A549 treated with RU486 at 1 μM for 4 hours (cell line): Measurements from ENCODE around the gene NBPF10. TPM values are rescaled to one million over a fixed set of nuclear protein-coding genes. Genes with fewer than 3 reads are reported as not detected.

Experiments used
- total RNA-seq: library from RNA; stranded (reverse); fragments of 200-300 nt; extraction: Qiagen RNA extraction; gene quantifications from 5 replicates; pipeline ENCODE4 v1.2.3, GENCODE V29; 2022; ENCODE audit warnings: low read depth

NBPF10 gene, protein sequence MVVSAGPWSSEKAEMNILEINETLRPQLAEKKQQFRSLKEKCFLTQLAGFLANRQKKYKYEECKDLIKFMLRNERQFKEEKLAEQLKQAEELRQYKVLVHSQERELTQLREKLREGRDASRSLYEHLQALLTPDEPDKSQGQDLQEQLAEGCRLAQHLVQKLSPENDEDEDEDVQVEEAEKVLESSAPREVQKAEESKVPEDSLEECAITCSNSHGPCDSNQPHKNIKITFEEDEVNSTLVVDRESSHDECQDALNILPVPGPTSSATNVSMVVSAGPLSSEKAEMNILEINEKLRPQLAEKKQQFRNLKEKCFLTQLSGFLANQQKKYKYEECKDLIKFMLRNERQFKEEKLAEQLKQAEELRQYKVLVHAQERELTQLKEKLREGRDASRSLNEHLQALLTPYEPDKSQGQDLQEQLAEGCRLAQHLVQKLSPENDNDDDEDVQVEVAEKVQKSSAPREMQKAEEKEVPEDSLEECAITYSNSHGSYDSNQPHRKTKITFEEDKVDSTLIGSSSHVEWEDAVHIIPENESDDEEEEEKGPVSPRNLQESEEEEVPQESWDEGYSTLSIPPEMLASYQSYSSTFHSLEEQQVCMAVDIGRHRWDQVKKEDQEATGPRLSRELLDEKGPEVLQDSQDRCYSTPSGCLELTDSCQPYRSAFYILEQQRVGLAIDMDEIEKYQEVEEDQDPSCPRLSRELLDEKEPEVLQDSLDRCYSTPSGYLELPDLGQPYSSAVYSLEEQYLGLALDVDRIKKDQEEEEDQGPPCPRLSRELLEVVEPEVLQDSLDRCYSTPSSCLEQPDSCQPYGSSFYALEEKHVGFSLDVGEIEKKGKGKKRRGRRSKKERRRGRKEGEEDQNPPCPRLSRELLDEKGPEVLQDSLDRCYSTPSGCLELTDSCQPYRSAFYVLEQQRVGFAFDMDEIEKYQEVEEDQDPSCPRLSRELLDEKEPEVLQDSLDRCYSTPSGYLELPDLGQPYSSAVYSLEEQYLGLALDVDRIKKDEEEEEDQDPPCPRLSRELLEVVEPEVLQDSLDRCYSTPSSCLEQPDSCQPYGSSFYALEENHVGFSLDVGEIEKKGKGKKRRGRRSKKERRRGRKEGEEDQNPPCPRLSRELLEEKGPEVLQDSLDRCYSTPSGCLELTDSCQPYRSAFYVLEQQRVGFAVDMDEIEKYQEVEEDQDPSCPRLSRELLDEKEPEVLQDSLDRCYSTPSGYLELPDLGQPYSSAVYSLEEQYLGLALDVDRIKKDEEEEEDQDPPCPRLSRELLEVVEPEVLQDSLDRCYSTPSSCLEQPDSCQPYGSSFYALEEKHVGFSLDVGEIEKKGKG (N-terminal part only)
- 0.43 to 0.60 TPM (median 0.54 TPM) in 5 replicates for total RNA-seq

DNA sequence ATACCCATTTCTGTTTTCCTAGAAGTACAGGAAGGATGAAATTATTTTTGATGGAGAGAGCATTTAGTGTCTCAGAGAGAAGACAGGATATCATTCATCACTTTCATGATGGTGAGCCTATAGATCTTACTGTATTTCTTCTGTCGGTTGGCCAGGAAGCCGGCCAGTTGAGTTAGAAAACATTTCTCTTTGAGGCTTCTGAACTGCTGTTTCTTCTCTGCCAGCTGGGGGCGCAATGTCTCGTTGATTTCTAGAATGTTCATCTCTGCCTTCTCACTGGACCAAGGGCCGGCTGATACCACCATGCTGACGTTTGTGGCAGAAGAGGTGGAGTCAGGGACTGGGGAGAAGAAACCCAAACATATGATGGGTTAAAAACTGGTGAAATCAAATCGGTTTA is at the start of gene NBPF10:
Gene NBPF10 (minus strand): TSS at position 340 of the 400 bp plus-strand sequence. CDS start 35 bp downstream, at position 305.

Other genes with a start within 250 kb of the NBPF10 start
- gene ITGA10, start 234.8 kb downstream of the NBPF10 start, total RNA-seq, result 0.08 to 0.38 TPM (median 0.21 TPM) in 5 replicates
- 16.5 to 26.1 TPM (median 24.3 TPM) in 5 replicates for gene PEX11B, start 226.1 kb downstream of the NBPF10 start, total RNA-seq
- 195 to 245 TPM (median 215 TPM) in 5 replicates for gene RBM8A, start 217.3 kb downstream of the NBPF10 start, total RNA-seq
- 6.4 to 10.2 TPM (median 8.5 TPM) in 5 replicates for gene LIX1L, start 186.8 kb downstream of the NBPF10 start, total RNA-seq
- gene ANKRD34A, start 180.2 kb downstream of the NBPF10 start, total RNA-seq, result 0.07 to 0.28 TPM (median 0.23 TPM) in 5 replicates
- gene POLR3GL, start 180.1 kb downstream of the NBPF10 start, total RNA-seq, result 9.5 to 10.9 TPM (median 10.3 TPM) in 5 replicates
- 0.07 to 0.24 TPM (median 0.16 TPM) in 4 of 5 replicates, not detected in the other for gene TXNIP, start 148.2 kb downstream of the NBPF10 start, total RNA-seq
- gene HJV, start 123.1 kb downstream of the NBPF10 start, total RNA-seq, result not detected in 5 replicates
- gene NOTCH2NLA, start 84.2 kb upstream of the NBPF10 start, total RNA-seq, result 12.6 to 16.6 TPM (median 15.5 TPM) in 5 replicates